K562 (cell line): ENCODE results near the gene SPCS3. TPM values are rescaled to one million over a fixed set of nuclear protein-coding genes. Genes with fewer than 3 reads are reported as not detected.

Experiments
- ATAC-seq: fragments of 200-7000 bp; cut with Tn5 transposase; 3 replicates; pipeline ENCODE4 v1.9.1; 2020; ENCODE audit warnings: moderate library complexity
- BruUV-seq: library from RNA; stranded (reverse); fragments of 400-500 nt; replicated peaks from 2 replicates; lab custom pipeline; 2021; lab: Mats Ljungman, UMichigan
- CTCF ChIA-PET: fragments of 300-600 bp; formaldehyde crosslinking; extraction: SDS; loops from one replicate; lab custom pipeline; 2021; ENCODE audit warnings: low intra/inter-chr PET ratio; lab: Yijun Ruan, JAX
- POLR2A ChIA-PET: fragments of 300-600, 350-650 bp; sonication (Branson Sonifier 250); formaldehyde crosslinking; extraction: SDS; loops from one replicate; lab custom pipeline; 2021; ENCODE audit warnings: antibody characterized with exemption, inconsistent platforms; lab: Yijun Ruan, JAX
- DNase-seq, 4 experiments: peaks; one replicate each; pipeline versions ENCODE4 v3.0.0 to v3.0.0-alpha.2; 2011 to 2018; ENCODE audit warnings: low spot score in 3 of 4, mixed read lengths in 3 of 4; ENCODE audit errors: extremely low read depth in 1 of 4
- FAIRE-seq: peaks from 2 replicates; lab custom pipeline; 2011; peaks lifted over from hg19 to GRCh38; lab: Jason Lieb, UNC
- H2AFZ ChIP-seq: 2 replicates; pipeline ENCODE4 v1.6.0; 2011; ENCODE audit warnings: low read depth, low read length, control low read depth, inconsistent platforms
- H3K27ac ChIP-seq: fragments of 200-600 bp; 3 replicates; pipeline ENCODE4 v1.8.0; 2011; ENCODE audit warnings: low read depth, mild to moderate bottlenecking, control low read depth, inconsistent platforms, low read length, moderate library complexity, mixed read lengths; ENCODE audit errors: extremely low read depth
- H3K27me3 ChIP-seq, 2 experiments: fragments of 300-600 bp in 1 of 2; 2 replicates in 1 of 2; 3 replicates in 1 of 2; pipeline versions ENCODE4 v1.6.0 to v1.8.0; 2011; ENCODE audit warnings: inconsistent platforms in 2 of 2, low read length in 2 of 2, mild to moderate bottlenecking in 1 of 2, mixed read lengths in 1 of 2, moderate library complexity in 1 of 2; ENCODE audit not compliant: control insufficient read depth in 2 of 2, insufficient read depth in 2 of 2
- H3K36me3 ChIP-seq: fragments of 300-600 bp; 3 replicates; pipeline ENCODE4 v1.8.0; 2011; ENCODE audit warnings: mild to moderate bottlenecking, low read length, inconsistent platforms; ENCODE audit not compliant: control insufficient read depth, insufficient read depth
- H3K4me1 ChIP-seq, 2 experiments: fragments of 200-600 bp in 1 of 2; replicated peaks in 1 of 2; 2 replicates in 1 of 2; 3 replicates in 1 of 2; pipeline versions ENCODE4 v1.5.1 to v1.8.0; 2011; ENCODE audit warnings: inconsistent platforms in 2 of 2, low read length in 2 of 2, mild to moderate bottlenecking in 1 of 2, mixed read lengths in 1 of 2, moderate library complexity in 1 of 2; ENCODE audit not compliant: control insufficient read depth in 2 of 2, insufficient read depth in 2 of 2
- H3K4me2 ChIP-seq: 2 replicates; pipeline ENCODE4 v1.6.1; 2011; ENCODE audit warnings: low read length, control low read depth, inconsistent platforms, mixed read lengths; ENCODE audit not compliant: insufficient read depth
- H3K4me3 ChIP-seq: fragments of 200-600 bp; sonication (generic), shearing (Covaris generic); 2 replicates; pipeline ENCODE4 v1.5.1; 2016; ENCODE audit warnings: control low read depth, inconsistent platforms
- H3K79me2 ChIP-seq: fragments of 200-600 bp; 3 replicates; pipeline ENCODE4 v1.8.0; 2011; ENCODE audit warnings: low read length, inconsistent platforms; ENCODE audit not compliant: control insufficient read depth, insufficient read depth
- H3K9ac ChIP-seq, 2 experiments: 2 replicates each; pipeline versions ENCODE4 v1.6.0 to v1.6.1; 2011; ENCODE audit warnings: low read depth in 2 of 2, low read length in 2 of 2, control low read depth in 1 of 2, inconsistent platforms in 1 of 2, mild to moderate bottlenecking in 1 of 2, mixed read lengths in 1 of 2; ENCODE audit not compliant: insufficient read depth in 1 of 2
- H3K9me1 ChIP-seq: one replicate; pipeline ENCODE4 v1.6.0; 2011; ENCODE audit warnings: inconsistent platforms, mild to moderate bottlenecking, low read length, moderate library complexity; ENCODE audit not compliant: control insufficient read depth, insufficient read depth
- H3K9me3 ChIP-seq: replicated peaks from 2 replicates; pipeline ENCODE4 v1.5.1; 2011; ENCODE audit warnings: low read depth, low read length, inconsistent platforms; ENCODE audit not compliant: control insufficient read depth, insufficient read depth
- H4K20me1 ChIP-seq: replicated peaks from 2 replicates; pipeline ENCODE4 v1.6.1; 2011; ENCODE audit warnings: low read length, inconsistent platforms, mixed read lengths; ENCODE audit not compliant: control insufficient read depth, insufficient read depth
- BCL6 ChIP-seq: fragments of 250-450 bp; sonication (Bioruptor Pico); IDR thresholded peaks from 2 replicates; pipeline ENCODE4 v1.4.0; 2020
- BMI1 ChIP-seq: fragments of 150-350 bp; IDR thresholded peaks from 2 replicates; pipeline ENCODE4 v1.6.1; 2014; ENCODE audit warnings: low read length
- DACH1 ChIP-seq: fragments of 450-650 bp; IDR thresholded peaks from 2 replicates; pipeline ENCODE4 v1.6.1; 2018; ENCODE audit not compliant: partially characterized antibody
- ETS2 ChIP-seq: IDR thresholded peaks from 2 replicates; pipeline ENCODE4 v1.6.1; 2016; ENCODE audit warnings: borderline replicate concordance, missing genetic modification characterization, mild to moderate bottlenecking, moderate library complexity, missing compliant biosample characterization; ENCODE audit not compliant: poor library complexity, severe bottlenecking
- HCFC1 ChIP-seq: IDR thresholded peaks from 2 replicates; pipeline ENCODE4 v1.6.1; 2012; ENCODE audit warnings: low read depth, low read length, improper control_type of control experiment
- NFE2L1 ChIP-seq: fragments of 450-650 bp; IDR thresholded peaks from 2 replicates; pipeline ENCODE4 v1.6.1; 2016; ENCODE audit warnings: missing genetic modification characterization, low read depth, mild to moderate bottlenecking, missing compliant biosample characterization, moderate library complexity, borderline replicate concordance
- RBBP5 ChIP-seq: fragments of 200-600 bp; sonication (generic); IDR thresholded peaks from 2 replicates; pipeline ENCODE4 v1.6.1; 2012; ENCODE audit warnings: borderline replicate concordance, mild to moderate bottlenecking, low read length, control low read depth, inconsistent platforms; ENCODE audit not compliant: insufficient read depth, poor library complexity, severe bottlenecking
- ZBTB8A ChIP-seq: fragments of 450-650 bp; IDR thresholded peaks from 2 replicates; pipeline ENCODE4 v1.6.1; 2018; ENCODE audit warnings: mild to moderate bottlenecking, moderate library complexity; ENCODE audit not compliant: partially characterized antibody
- ZNF41 ChIP-seq: fragments of 250-450 bp; sonication (Bioruptor Pico); conservative IDR thresholded peaks from 2 replicates; pipeline ENCODE4 v1.4.0; 2020; ENCODE audit warnings: mild to moderate bottlenecking
- ZNF57 ChIP-seq: fragments of 450-650 bp; formaldehyde crosslinking; IDR thresholded peaks from 2 replicates; pipeline ENCODE4 v1.4.0; 2020; ENCODE audit warnings: mild to moderate bottlenecking, moderate library complexity
- ZNF699 ChIP-seq: fragments of 250-450 bp; sonication (Bioruptor Pico); IDR thresholded peaks from 2 replicates; pipeline ENCODE4 v1.8.0; 2021; ENCODE audit warnings: mild to moderate bottlenecking, moderate library complexity; ENCODE audit not compliant: insufficient replicate concordance
- ZNF717 ChIP-seq: fragments of 250-450 bp; sonication (Bioruptor Pico); IDR thresholded peaks from 2 replicates; pipeline ENCODE4 v1.5.0; 2021
- WGBS: fragments of 100-300 bp; shearing (Covaris generic); methylation state at CpG from one replicate; pipeline ENCODE4 v1.1.6; 2016; ENCODE audit warnings: low coverage, mixed read lengths; ENCODE audit not compliant: insufficient coverage; ENCODE audit errors: missing lambda C conversion rate; 5-methylcytosine and 5-hydroxymethylcytosine counted together
- in situ Hi-C: fragments of 300-500 bp; cut with MboI; formaldehyde crosslinking; loops from 4 replicates; pipeline ENCODE4 v1.15.0; 2018; ENCODE audit warnings: inconsistent platforms, mixed read lengths
- intact Hi-C: fragments of 100-400 bp; cut with micrococcal nuclease; formaldehyde crosslinking; loops from 2 replicates; pipeline ENCODE4 v1.14.2; 2022
- polyA plus RNA-seq, 8 experiments: library from polyadenylated mRNA; depleted of rRNA in 4 of 8; stranded (reverse) in 5 of 8; unstranded in 3 of 8; fragments of >200 nt; fragmentation: Nextera tagmentation in 2 of 8; fragmentation: Illumina TruSeq in 1 of 8; extraction: Ambion mirVana in 2 of 8; extraction: Trizol in 1 of 8; gene quantifications; 2 replicates each; pipeline versions ENCODE4 v1.2.1 to v1.2.3, GENCODE V29; 2011 to 2014; ENCODE audit warnings: inconsistent platforms in 1 of 8, missing spikeins in 1 of 8
- total RNA-seq, 7 experiments: library from RNA; depleted of rRNA in 6 of 7; stranded (reverse); fragments of >200 nt in 6 of 7; fragmentation: Illumina TruSeq in 2 of 7; extraction: Trizol in 2 of 7; gene quantifications; 2 replicates each; pipeline versions ENCODE4 v1.2.1 to v1.2.3, GENCODE V29; 2011 to 2021; ENCODE audit warnings: low replicate concordance in 1 of 7
- TF ChIP-seq, protein P1 (sequence below): fragments of 450-650 bp; formaldehyde crosslinking; IDR thresholded peaks from 2 replicates; pipeline ENCODE4 v1.4.0; 2020; ENCODE audit warnings: mild to moderate bottlenecking, moderate library complexity
- TF ChIP-seq, protein P2 (sequence below), 3 experiments: fragments of 200-800 bp in 1 of 3; sonication (Bioruptor generic) in 1 of 3; sonication (generic) in 1 of 3; formaldehyde crosslinking in 1 of 3; IDR thresholded peaks; 2 replicates each; pipeline versions ENCODE4 v1.6.1 to v1.8.0; 2016 to 2022; ENCODE audit warnings: mild to moderate bottlenecking in 2 of 3, missing compliant biosample characterization in 2 of 3, missing genetic modification characterization in 2 of 3, missing genetic modification reagents in 1 of 3
- TF ChIP-seq, protein P3 (sequence below): fragments of 450-650 bp; IDR thresholded peaks from 2 replicates; pipeline ENCODE4 v1.6.1; 2016

The SPCS3 gene
- total and polyA plus RNA-seq, 9 of the 15 experiments (the other 6 are each of a cell fraction or from before 2014, with no cell fraction given): 64.6 to 196 (median 85.4) TPM

DNA sequence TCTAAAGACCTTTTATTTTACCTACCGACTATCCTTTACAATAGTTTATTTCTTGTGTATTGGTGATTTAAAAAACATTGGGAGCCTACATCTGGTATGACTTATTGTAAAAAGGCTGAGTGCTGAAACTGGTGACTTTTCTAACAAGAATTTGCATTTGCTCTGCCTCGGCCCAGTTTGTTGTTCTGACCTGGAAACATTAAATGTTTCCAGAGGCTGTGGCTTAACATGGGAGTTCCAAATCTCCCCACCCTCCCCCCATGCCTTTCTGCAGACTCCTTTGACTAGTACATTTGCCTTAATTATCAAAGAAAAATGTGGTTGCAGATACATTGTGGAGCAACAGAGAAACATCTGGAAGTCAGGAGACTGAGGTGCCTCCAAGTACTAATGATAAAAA lies 39.8 kb downstream of the SPCS3 start:
- CTCF ChIA-PET: no interaction called here
- TF ChIP-seq ZNF699 (CRISPR knock-in tag) (no peak), ZNF717 (CRISPR knock-in tag) (no peak), ZNF57 (CRISPR knock-in tag) (no peak), ETS2 (tag) (no peak), NFE2L1 (tag) (no peak), RBBP5 (no peak), HCFC1 (no peak), BCL6 (CRISPR knock-in tag) (no peak), ZNF41 (no peak), BMI1 (no peak), DACH1 (no peak), ZBTB8A (no peak)
- TF ChIP-seq, protein P1, sequence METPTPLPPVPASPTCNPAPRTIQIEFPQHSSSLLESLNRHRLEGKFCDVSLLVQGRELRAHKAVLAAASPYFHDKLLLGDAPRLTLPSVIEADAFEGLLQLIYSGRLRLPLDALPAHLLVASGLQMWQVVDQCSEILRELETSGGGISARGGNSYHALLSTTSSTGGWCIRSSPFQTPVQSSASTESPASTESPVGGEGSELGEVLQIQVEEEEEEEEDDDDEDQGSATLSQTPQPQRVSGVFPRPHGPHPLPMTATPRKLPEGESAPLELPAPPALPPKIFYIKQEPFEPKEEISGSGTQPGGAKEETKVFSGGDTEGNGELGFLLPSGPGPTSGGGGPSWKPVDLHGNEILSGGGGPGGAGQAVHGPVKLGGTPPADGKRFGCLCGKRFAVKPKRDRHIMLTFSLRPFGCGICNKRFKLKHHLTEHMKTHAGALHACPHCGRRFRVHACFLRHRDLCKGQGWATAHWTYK: no peak
- TF ChIP-seq, protein P2, sequence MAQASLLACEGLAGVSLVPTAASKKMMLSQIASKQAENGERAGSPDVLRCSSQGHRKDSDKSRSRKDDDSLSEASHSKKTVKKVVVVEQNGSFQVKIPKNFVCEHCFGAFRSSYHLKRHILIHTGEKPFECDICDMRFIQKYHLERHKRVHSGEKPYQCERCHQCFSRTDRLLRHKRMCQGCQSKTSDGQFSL (CRISPR knock-in tag; IDR thresholded peaks at IDR 0.05): no peak
- TF ChIP-seq, protein P2 (tag; IDR thresholded peaks at IDR 0.05): no peak
- TF ChIP-seq, protein P3, sequence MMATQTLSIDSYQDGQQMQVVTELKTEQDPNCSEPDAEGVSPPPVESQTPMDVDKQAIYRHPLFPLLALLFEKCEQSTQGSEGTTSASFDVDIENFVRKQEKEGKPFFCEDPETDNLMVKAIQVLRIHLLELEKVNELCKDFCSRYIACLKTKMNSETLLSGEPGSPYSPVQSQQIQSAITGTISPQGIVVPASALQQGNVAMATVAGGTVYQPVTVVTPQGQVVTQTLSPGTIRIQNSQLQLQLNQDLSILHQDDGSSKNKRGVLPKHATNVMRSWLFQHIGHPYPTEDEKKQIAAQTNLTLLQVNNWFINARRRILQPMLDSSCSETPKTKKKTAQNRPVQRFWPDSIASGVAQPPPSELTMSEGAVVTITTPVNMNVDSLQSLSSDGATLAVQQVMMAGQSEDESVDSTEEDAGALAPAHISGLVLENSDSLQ: no peak
- H3K9ac ChIP-seq: no peak overlapping the region
- FAIRE-seq (no peak), ATAC-seq (no peak), DNase-seq (no peak)
- no peaks in the 10 kb centered on the region for H3K36me3 ChIP-seq
- H3K27ac ChIP-seq: no peak overlapping the region
- 0% methylated on average over 2 of the region's 2 CpGs for WGBS
- H3K79me2 ChIP-seq: no peaks in the 10 kb centered on the region
- H3K9me1 ChIP-seq: no peaks in the 10 kb centered on the region
- no peaks in the 10 kb centered on the region for H3K27me3 ChIP-seq
- H3K4me2 ChIP-seq: no peak overlapping the region
- POLR2A ChIA-PET: no interaction called here
- H3K9me3 ChIP-seq: no peaks in the 10 kb centered on the region
- H2AFZ ChIP-seq: no peak overlapping the region
- no peaks in the 10 kb centered on the region for H3K4me1 ChIP-seq
- in situ Hi-C loops (no loop called here), intact Hi-C loops (no loop called here)
- H3K4me3 ChIP-seq: no peak overlapping the region
- H4K20me1 ChIP-seq: no peaks in the 10 kb centered on the region
- no TSS peak for BruUV-seq
